Measurements from ENCODE around the gene BRIP1. TPM values are rescaled to one million over a fixed set of nuclear protein-coding genes. Genes with fewer than 3 reads are reported as not detected.

Gene BRIP1
- total RNA-seq, 1 experiment from 2014 or later: 13.8 TPM

- TF ChIP-seq MYBL2 (CRISPR knock-in tag; IDR thresholded peaks at IDR 0.05) (no peak), ZBTB43 (CRISPR knock-in tag; IDR thresholded peaks at IDR 0.05) (no peak), ZNF263 (CRISPR knock-in tag; IDR thresholded peaks at IDR 0.05; ENCODE audit: low read depth) (no peak), ERG (CRISPR knock-in tag; IDR thresholded peaks at IDR 0.05) (no peak)
Measured at GRCh38 chr17:61746248-61746985, 116.9 kb downstream of the BRIP1 start (continued).

- Mint-ChIP-seq H3K4me1 (no peaks in the 10 kb centered on the region), H3K4me3 (no peak overlapping the region), H3K27me3 (ENCODE audit: low read depth) (no peaks in the 10 kb centered on the region), H3K36me3 (peaks cover 58% of the 10 kb centered on the region), H3K27ac (no peak overlapping the region), H3K9me3 (peaks cover 47% of the 10 kb centered on the region)
- POLR2A ChIA-PET: interaction anchor here (0.6 to 0.7 kb wide), 2 partner anchors 23 to 134 kb away, joined by 3 read pairs; no protein-coding TSS in a partner anchor
- ATAC-seq: no peak
- DNase-seq (ENCODE audit: low spot score): no peak
- CTCF ChIA-PET: no interaction called here
- no peak for TF ChIP-seq ZNF317 (CRISPR knock-in tag; IDR thresholded peaks at IDR 0.05; ENCODE audit: borderline replicate concordance, low read depth)
- TF ChIP-seq CTCF (IDR thresholded peaks at IDR 0.05): no peak
- no peak for TF ChIP-seq SMAD3 (CRISPR knock-in tag; IDR thresholded peaks at IDR 0.05; ENCODE audit: borderline replicate concordance)
- TF ChIP-seq IRF1 (CRISPR knock-in tag; IDR thresholded peaks at IDR 0.05): no peak
- no peak for TF ChIP-seq AFF4 (CRISPR knock-in tag; IDR thresholded peaks at IDR 0.05; ENCODE audit: borderline replicate concordance)
- no peak for TF ChIP-seq RORB (CRISPR knock-in tag; IDR thresholded peaks at IDR 0.05)
- TF ChIP-seq ATF3 (CRISPR knock-in tag; conservative IDR thresholded peaks at IDR 0.05): no peak
- TF ChIP-seq ELF4 (CRISPR knock-in tag; IDR thresholded peaks at IDR 0.05; ENCODE audit: low read depth): no peak
- no peak for TF ChIP-seq NFE2L1 (CRISPR knock-in tag; IDR thresholded peaks at IDR 0.05)
- TF ChIP-seq TCF7 (CRISPR knock-in tag; IDR thresholded peaks at IDR 0.05; ENCODE audit: low read depth): no peak
- TF ChIP-seq E2F4 (CRISPR knock-in tag; IDR thresholded peaks at IDR 0.05; ENCODE audit: borderline replicate concordance, low read depth): no peak
- TF ChIP-seq SP1 (CRISPR knock-in tag; conservative IDR thresholded peaks at IDR 0.05): no peak
- TF ChIP-seq ZNF121 (CRISPR knock-in tag; IDR thresholded peaks at IDR 0.05): no peak
- no peak for TF ChIP-seq ESRRA (CRISPR knock-in tag; IDR thresholded peaks at IDR 0.05; ENCODE audit: borderline replicate concordance)
- no peak for TF ChIP-seq E2F5 (CRISPR knock-in tag; IDR thresholded peaks at IDR 0.05)
- TF ChIP-seq AR (CRISPR knock-in tag; IDR thresholded peaks at IDR 0.05): no peak
- TF ChIP-seq RELA (CRISPR knock-in tag; IDR thresholded peaks at IDR 0.05; ENCODE audit: borderline replicate concordance): no peak
Measured at GRCh38 chr17:61744804-61745203, 118.5 kb downstream of the BRIP1 start.
